SK-N-SH (cell line): ENCODE results near the gene CEP78.

Experiments used
- CTCF ChIP-seq: fragments of 200-600 bp; sonication (generic); IDR thresholded peaks from 2 replicates; pipeline ENCODE4 v1.6.1; 2017; ENCODE audit warnings: antibody characterized with exemption, mild to moderate bottlenecking, moderate library complexity
- EP300 ChIP-seq, 2 experiments: IDR thresholded peaks; 2 replicates each; pipeline versions ENCODE4 v1.4.0 to v1.6.1; 2012; ENCODE audit warnings: borderline replicate concordance in 1 of 2, low read depth in 1 of 2, low read length in 1 of 2
- EZH2phosphoT487 ChIP-seq: fragments of 200-600 bp; sonication (generic); IDR thresholded peaks from 2 replicates; pipeline ENCODE4 v1.6.1; 2017; ENCODE audit warnings: low read depth, mixed run types, mild to moderate bottlenecking, antibody characterized with exemption, moderate library complexity, borderline replicate concordance
- FOXM1 ChIP-seq: IDR thresholded peaks from 2 replicates; pipeline ENCODE4 v1.4.0; 2012; ENCODE audit warnings: low read depth, mild to moderate bottlenecking
- GATA2 ChIP-seq: sonication (generic); formaldehyde crosslinking; IDR thresholded peaks from 2 replicates; pipeline ENCODE4 v1.5.0; 2020; ENCODE audit warnings: mild to moderate bottlenecking, missing genetic modification reagents
- MEF2A ChIP-seq: IDR thresholded peaks from 2 replicates; pipeline ENCODE4 v1.4.0; 2012; ENCODE audit warnings: low read depth, borderline replicate concordance
- POLR2AphosphoS5 ChIP-seq: IDR thresholded peaks from 2 replicates; pipeline ENCODE4 v1.6.1; 2012; ENCODE audit warnings: low read depth, low read length
- RAD21 ChIP-seq: IDR thresholded peaks from 2 replicates; pipeline ENCODE4 v1.6.1; 2012; ENCODE audit warnings: mild to moderate bottlenecking, low read length
- TAF1 ChIP-seq: IDR thresholded peaks from 2 replicates; pipeline ENCODE4 v1.6.1; 2012; ENCODE audit warnings: low read depth, mild to moderate bottlenecking, low read length, moderate library complexity, borderline replicate concordance
- TCF12 ChIP-seq: IDR thresholded peaks from 2 replicates; pipeline ENCODE4 v1.4.0; 2012
- YY1 ChIP-seq: IDR thresholded peaks from 2 replicates; pipeline ENCODE4 v1.4.0; 2012; ENCODE audit warnings: low read depth, mild to moderate bottlenecking
- ZBTB33 ChIP-seq: IDR thresholded peaks from 2 replicates; pipeline ENCODE4 v1.4.0; 2012; ENCODE audit warnings: low read depth, borderline replicate concordance
- TF ChIP-seq, protein P1 (sequence below): IDR thresholded peaks from 2 replicates; pipeline ENCODE4 v1.6.1; 2012; ENCODE audit warnings: mild to moderate bottlenecking, low read depth, low read length, moderate library complexity
- TF ChIP-seq, protein P2 (sequence below): fragments of 150-350 bp; IDR thresholded peaks from 2 replicates; pipeline ENCODE4 v1.6.1; 2017; ENCODE audit warnings: antibody characterized with exemption, low read length, low read depth, borderline replicate concordance

GRCh38 chr9:78245401-78245800, 9.5 kb downstream of the CEP78 start:
- TF ChIP-seq CTCF: no peak
- TF ChIP-seq, protein P1, sequence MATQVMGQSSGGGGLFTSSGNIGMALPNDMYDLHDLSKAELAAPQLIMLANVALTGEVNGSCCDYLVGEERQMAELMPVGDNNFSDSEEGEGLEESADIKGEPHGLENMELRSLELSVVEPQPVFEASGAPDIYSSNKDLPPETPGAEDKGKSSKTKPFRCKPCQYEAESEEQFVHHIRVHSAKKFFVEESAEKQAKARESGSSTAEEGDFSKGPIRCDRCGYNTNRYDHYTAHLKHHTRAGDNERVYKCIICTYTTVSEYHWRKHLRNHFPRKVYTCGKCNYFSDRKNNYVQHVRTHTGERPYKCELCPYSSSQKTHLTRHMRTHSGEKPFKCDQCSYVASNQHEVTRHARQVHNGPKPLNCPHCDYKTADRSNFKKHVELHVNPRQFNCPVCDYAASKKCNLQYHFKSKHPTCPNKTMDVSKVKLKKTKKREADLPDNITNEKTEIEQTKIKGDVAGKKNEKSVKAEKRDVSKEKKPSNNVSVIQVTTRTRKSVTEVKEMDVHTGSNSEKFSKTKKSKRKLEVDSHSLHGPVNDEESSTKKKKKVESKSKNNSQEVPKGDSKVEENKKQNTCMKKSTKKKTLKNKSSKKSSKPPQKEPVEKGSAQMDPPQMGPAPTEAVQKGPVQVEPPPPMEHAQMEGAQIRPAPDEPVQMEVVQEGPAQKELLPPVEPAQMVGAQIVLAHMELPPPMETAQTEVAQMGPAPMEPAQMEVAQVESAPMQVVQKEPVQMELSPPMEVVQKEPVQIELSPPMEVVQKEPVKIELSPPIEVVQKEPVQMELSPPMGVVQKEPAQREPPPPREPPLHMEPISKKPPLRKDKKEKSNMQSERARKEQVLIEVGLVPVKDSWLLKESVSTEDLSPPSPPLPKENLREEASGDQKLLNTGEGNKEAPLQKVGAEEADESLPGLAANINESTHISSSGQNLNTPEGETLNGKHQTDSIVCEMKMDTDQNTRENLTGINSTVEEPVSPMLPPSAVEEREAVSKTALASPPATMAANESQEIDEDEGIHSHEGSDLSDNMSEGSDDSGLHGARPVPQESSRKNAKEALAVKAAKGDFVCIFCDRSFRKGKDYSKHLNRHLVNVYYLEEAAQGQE: no peak
- TF ChIP-seq YY1: no peak
- TF ChIP-seq TAF1: no peak
- TF ChIP-seq EZH2phosphoT487: no peak
- TF ChIP-seq RAD21: no peak
- TF ChIP-seq POLR2AphosphoS5: no peak
- TF ChIP-seq MEF2A: no peak
- TF ChIP-seq ZBTB33: no peak
- no peak for TF ChIP-seq EP300 (IDR thresholded peaks at IDR 0.05; ENCODE audit: borderline replicate concordance in 1 of 2, low read depth in 1 of 2, low read length in 1 of 2)
- no peak for TF ChIP-seq FOXM1
- TF ChIP-seq, protein P2, sequence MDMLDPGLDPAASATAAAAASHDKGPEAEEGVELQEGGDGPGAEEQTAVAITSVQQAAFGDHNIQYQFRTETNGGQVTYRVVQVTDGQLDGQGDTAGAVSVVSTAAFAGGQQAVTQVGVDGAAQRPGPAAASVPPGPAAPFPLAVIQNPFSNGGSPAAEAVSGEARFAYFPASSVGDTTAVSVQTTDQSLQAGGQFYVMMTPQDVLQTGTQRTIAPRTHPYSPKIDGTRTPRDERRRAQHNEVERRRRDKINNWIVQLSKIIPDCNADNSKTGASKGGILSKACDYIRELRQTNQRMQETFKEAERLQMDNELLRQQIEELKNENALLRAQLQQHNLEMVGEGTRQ: no peak
- no peak for TF ChIP-seq TCF12
- TF ChIP-seq GATA2 (CRISPR knock-in tag): no peak
